ENCODE data around the gene CD6.

DNA sequence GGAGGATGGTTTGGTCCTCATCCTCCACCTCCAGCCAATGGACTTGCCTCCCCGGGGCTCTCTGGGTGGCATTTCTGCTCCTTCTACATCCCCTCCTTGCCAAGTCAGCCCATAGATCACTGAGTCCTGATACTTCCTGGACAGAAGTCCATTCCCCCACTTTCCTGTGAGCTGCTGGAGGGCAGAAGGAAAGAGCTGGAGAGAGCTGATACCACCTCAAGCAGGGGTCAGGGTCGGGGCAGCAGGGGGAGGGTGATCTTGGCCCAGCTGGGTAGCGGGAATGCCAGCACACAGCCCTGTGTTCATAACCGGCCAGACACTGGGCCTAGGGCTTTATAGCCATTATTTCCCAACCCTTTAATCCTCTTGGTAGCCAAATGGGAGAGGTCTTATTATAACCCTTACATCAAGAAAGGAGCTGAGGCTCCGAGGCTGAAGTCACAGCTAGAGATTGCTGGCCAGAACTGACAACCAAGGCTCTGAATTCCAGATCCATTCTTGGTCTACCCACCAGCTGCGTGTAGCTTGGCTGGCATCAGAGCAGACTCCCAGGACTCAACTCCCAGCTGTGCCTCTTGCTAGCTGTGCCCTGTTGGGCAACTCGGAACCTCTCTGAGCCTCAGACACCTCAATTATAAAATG is 39.9 kb downstream of the CD6 start:
- TF ChIP-seq CHD2 (IDR thresholded peaks at IDR 0.05; ENCODE audit: low read length, partially characterized antibody) (no peak), MAZ (IDR thresholded peaks at IDR 0.05; ENCODE audit: borderline replicate concordance, low read depth, low read length) (no peak)
- TF ChIP-seq, protein P1, sequence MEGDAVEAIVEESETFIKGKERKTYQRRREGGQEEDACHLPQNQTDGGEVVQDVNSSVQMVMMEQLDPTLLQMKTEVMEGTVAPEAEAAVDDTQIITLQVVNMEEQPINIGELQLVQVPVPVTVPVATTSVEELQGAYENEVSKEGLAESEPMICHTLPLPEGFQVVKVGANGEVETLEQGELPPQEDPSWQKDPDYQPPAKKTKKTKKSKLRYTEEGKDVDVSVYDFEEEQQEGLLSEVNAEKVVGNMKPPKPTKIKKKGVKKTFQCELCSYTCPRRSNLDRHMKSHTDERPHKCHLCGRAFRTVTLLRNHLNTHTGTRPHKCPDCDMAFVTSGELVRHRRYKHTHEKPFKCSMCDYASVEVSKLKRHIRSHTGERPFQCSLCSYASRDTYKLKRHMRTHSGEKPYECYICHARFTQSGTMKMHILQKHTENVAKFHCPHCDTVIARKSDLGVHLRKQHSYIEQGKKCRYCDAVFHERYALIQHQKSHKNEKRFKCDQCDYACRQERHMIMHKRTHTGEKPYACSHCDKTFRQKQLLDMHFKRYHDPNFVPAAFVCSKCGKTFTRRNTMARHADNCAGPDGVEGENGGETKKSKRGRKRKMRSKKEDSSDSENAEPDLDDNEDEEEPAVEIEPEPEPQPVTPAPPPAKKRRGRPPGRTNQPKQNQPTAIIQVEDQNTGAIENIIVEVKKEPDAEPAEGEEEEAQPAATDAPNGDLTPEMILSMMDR (IDR thresholded peaks at IDR 0.05) = no peak
- TF ChIP-seq, protein P2, sequence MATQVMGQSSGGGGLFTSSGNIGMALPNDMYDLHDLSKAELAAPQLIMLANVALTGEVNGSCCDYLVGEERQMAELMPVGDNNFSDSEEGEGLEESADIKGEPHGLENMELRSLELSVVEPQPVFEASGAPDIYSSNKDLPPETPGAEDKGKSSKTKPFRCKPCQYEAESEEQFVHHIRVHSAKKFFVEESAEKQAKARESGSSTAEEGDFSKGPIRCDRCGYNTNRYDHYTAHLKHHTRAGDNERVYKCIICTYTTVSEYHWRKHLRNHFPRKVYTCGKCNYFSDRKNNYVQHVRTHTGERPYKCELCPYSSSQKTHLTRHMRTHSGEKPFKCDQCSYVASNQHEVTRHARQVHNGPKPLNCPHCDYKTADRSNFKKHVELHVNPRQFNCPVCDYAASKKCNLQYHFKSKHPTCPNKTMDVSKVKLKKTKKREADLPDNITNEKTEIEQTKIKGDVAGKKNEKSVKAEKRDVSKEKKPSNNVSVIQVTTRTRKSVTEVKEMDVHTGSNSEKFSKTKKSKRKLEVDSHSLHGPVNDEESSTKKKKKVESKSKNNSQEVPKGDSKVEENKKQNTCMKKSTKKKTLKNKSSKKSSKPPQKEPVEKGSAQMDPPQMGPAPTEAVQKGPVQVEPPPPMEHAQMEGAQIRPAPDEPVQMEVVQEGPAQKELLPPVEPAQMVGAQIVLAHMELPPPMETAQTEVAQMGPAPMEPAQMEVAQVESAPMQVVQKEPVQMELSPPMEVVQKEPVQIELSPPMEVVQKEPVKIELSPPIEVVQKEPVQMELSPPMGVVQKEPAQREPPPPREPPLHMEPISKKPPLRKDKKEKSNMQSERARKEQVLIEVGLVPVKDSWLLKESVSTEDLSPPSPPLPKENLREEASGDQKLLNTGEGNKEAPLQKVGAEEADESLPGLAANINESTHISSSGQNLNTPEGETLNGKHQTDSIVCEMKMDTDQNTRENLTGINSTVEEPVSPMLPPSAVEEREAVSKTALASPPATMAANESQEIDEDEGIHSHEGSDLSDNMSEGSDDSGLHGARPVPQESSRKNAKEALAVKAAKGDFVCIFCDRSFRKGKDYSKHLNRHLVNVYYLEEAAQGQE (IDR thresholded peaks at IDR 0.05) = no peak
